Measurements from ENCODE around the gene HAUS6.
"Not testable (repeated sequence)": the region's sequence is repeated elsewhere in the genome, so short reads cannot be mapped to it uniquely, and the experiment has no call there.

HAUS6 gene

GRCh38 chr9:19102631-19103345 is at the start of gene HAUS6:
Gene HAUS6, minus strand, starts transcription at chr9:19102904. Its CDS starts 253 bp downstream, at chr9:19102651.
- DNase-seq: peak; percentile 58

- DNase-seq: not testable (repeated sequence)
Observed at GRCh38 chr9:19152160-19152498, 49.4 kb upstream of the HAUS6 start.

- DNase-seq: no peak
Observed at GRCh38 chr9:19151425-19152159, 48.9 kb upstream of the HAUS6 start.

GRCh38 chr9:19149230-19149629 is 46.5 kb upstream of the HAUS6 start:
- DNase-seq: no peak

GRCh38 chr9:19148187-19148586 is 45.5 kb upstream of the HAUS6 start:
- no peak for DNase-seq

GRCh38 chr9:19146441-19147024 is 43.8 kb upstream of the HAUS6 start:
- DNase-seq: no peak

GRCh38 chr9:19145881-19146280 is 43.2 kb upstream of the HAUS6 start:
- DNase-seq: no peak

GRCh38 chr9:19140259-19140658 is 37.6 kb upstream of the HAUS6 start:
- no peak for DNase-seq

- no peak for DNase-seq
Observed at GRCh38 chr9:19138084-19138483, 35.4 kb upstream of the HAUS6 start.

- DNase-seq: no peak
Observed at GRCh38 chr9:19137282-19137681, 34.6 kb upstream of the HAUS6 start.

- DNase-seq: no peak
Observed at GRCh38 chr9:19136129-19136528, 33.4 kb upstream of the HAUS6 start.

GRCh38 chr9:19133549-19134345 is 31.0 kb upstream of the HAUS6 start:
- no peak for DNase-seq

GRCh38 chr9:19130436-19130835 is 27.7 kb upstream of the HAUS6 start:
- DNase-seq: no peak

GRCh38 chr9:19127871-19128500 is 25.3 kb upstream of the HAUS6 start:
- DNase-seq: no peak

- DNase-seq: no peak
Observed at GRCh38 chr9:19124430-19124793, 21.7 kb upstream of the HAUS6 start.

GRCh38 chr9:19122490-19123042 is 19.9 kb upstream of the HAUS6 start:
- DNase-seq: no peak

- DNase-seq: no peak
Observed at GRCh38 chr9:19120877-19121276, 18.2 kb upstream of the HAUS6 start.

GRCh38 chr9:19119801-19120440 is 17.2 kb upstream of the HAUS6 start:
- no peak for DNase-seq

- DNase-seq: no peak
Observed at GRCh38 chr9:19119246-19119645, 16.5 kb upstream of the HAUS6 start.

GRCh38 chr9:19117039-19117716 is 14.5 kb upstream of the HAUS6 start:
- DNase-seq: no peak

GRCh38 chr9:19116107-19116790 is 13.5 kb upstream of the HAUS6 start:
- no peak for DNase-seq
